Measurements from ENCODE around the gene PPM1F. TPM values are rescaled to one million over a fixed set of nuclear protein-coding genes. Genes with fewer than 3 reads are reported as not detected.

PPM1F gene
- polyA plus RNA-seq, 1 donor from 2014 or later = 28.3 TPM

DNA sequence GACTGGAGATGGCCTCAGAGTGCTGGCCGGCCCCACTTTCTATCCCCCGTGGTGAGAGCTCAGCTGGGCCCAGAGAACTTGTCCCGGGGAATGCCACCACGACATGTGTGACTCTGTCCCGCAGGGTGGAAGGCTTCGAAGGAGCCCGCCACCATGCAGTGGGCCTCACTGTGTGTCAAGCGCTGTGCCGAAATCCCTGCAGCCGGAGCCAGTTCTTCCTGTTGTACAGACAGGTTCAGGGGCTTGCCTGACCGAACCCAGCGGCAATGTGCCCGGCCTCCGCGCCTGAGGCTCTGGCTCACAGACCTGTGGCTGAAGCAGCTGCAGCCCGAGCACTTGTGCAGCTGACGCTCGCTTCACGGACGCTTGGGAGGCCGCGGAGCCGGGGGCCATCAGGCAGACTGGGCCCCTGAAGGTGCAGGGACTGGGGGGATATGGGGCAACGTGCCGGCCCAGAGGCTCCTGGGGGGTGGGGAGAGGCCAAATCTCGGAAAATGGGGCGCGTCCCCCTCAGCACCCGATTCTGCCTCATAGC is 650 bp downstream of the PPM1F start:
- peak overlapping the region; percentile 87 for H3K9ac ChIP-seq (ENCODE audit: low read length)
- H3K27ac ChIP-seq (ENCODE audit: low read length) = peak overlapping the region; percentile 15
- H4K20me1 ChIP-seq (ENCODE audit: insufficient read depth) = no peaks in the 10 kb centered on the region
- TF ChIP-seq RAD21 (conservative IDR thresholded peaks at IDR 0.05) = no peak
- no peak for TF ChIP-seq MXI1 (conservative IDR thresholded peaks at IDR 0.05; ENCODE audit: poor library complexity, severe bottlenecking)
- no peak for TF ChIP-seq EP300 (conservative IDR thresholded peaks at IDR 0.05; ENCODE audit: poor library complexity, severe bottlenecking)
- no peaks in the 10 kb centered on the region for H3K27me3 ChIP-seq (ENCODE audit: insufficient read depth, low read depth, low read length)
- H2AFZ ChIP-seq (ENCODE audit: low read depth, low read length) = peak overlapping the region; percentile 52
- H3K79me2 ChIP-seq (replicated peaks; ENCODE audit: insufficient read depth, low read length) = no peaks in the 10 kb centered on the region
- H3K9me2 ChIP-seq (ENCODE audit: insufficient read depth, low read length) = no peaks in the 10 kb centered on the region
- no peaks in the 10 kb centered on the region for H3K36me3 ChIP-seq (ENCODE audit: insufficient read depth, low read length)
- no peaks in the 10 kb centered on the region for H3K9me3 ChIP-seq (ENCODE audit: low read length)
- peak overlapping the region; percentile 89 for H3K4me3 ChIP-seq (ENCODE audit: low read length)
- no peaks in the 10 kb centered on the region for H3F3A ChIP-seq (ENCODE audit: insufficient read depth, low read length, poor library complexity, severe bottlenecking)
- H3K4me2 ChIP-seq (ENCODE audit: low read length) = peak overlapping the region; percentile 52

DNA sequence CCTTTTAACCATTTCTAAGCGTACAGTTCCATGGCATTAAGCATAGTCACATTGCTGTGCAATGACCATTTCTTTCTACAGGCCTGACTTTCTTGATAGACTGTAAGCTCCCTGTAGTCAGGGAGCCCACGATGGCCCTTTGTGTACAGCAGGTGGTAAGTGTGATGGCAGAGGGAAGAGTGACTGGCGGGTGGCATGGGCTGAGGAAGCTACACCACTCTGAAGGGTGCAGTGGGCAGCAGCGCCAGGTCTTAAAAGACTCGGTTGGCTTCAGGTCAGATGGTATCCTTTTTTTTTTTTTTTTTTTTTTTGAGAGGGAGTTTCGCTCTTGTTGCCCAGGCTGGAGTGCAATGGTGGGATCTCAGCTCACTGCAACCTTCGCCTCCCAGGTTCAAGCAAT is 1.6 kb downstream of the PPM1F start:
- Histone ChIP-seq H2AFZ (ENCODE audit: low read depth, low read length) (no peak overlapping the region), H3K4me2 (ENCODE audit: low read length) (no peak overlapping the region), H3K79me2 (replicated peaks; ENCODE audit: insufficient read depth, low read length) (no peaks in the 10 kb centered on the region), H3K36me3 (ENCODE audit: insufficient read depth, low read length) (no peaks in the 10 kb centered on the region), H3K27me3 (ENCODE audit: insufficient read depth, low read depth, low read length) (no peaks in the 10 kb centered on the region), H4K20me1 (ENCODE audit: insufficient read depth) (no peaks in the 10 kb centered on the region), H3F3A (ENCODE audit: insufficient read depth, low read length, poor library complexity, severe bottlenecking) (no peaks in the 10 kb centered on the region), H3K4me3 (ENCODE audit: low read length) (no peak overlapping the region), H3K9me2 (ENCODE audit: insufficient read depth, low read length) (no peaks in the 10 kb centered on the region), H3K9ac (ENCODE audit: low read length) (no peak overlapping the region), H3K27ac (ENCODE audit: low read length) (no peak overlapping the region), H3K9me3 (ENCODE audit: low read length) (no peaks in the 10 kb centered on the region)
- TF ChIP-seq TAF1 (IDR thresholded peaks at IDR 0.05; ENCODE audit: low read depth) = no peak
- no peak for TF ChIP-seq EP300 (conservative IDR thresholded peaks at IDR 0.05; ENCODE audit: poor library complexity, severe bottlenecking)
- no peak for TF ChIP-seq SMC3 (conservative IDR thresholded peaks at IDR 0.05; ENCODE audit: poor library complexity)
- TF ChIP-seq EZH2 (IDR thresholded peaks at IDR 0.05; ENCODE audit: borderline replicate concordance, insufficient read depth, low read length, poor library complexity, severe bottlenecking) = no peak
- TF ChIP-seq, protein P1, sequence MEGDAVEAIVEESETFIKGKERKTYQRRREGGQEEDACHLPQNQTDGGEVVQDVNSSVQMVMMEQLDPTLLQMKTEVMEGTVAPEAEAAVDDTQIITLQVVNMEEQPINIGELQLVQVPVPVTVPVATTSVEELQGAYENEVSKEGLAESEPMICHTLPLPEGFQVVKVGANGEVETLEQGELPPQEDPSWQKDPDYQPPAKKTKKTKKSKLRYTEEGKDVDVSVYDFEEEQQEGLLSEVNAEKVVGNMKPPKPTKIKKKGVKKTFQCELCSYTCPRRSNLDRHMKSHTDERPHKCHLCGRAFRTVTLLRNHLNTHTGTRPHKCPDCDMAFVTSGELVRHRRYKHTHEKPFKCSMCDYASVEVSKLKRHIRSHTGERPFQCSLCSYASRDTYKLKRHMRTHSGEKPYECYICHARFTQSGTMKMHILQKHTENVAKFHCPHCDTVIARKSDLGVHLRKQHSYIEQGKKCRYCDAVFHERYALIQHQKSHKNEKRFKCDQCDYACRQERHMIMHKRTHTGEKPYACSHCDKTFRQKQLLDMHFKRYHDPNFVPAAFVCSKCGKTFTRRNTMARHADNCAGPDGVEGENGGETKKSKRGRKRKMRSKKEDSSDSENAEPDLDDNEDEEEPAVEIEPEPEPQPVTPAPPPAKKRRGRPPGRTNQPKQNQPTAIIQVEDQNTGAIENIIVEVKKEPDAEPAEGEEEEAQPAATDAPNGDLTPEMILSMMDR (IDR thresholded peaks at IDR 0.05; ENCODE audit: poor library complexity, severe bottlenecking) = no peak
- TF ChIP-seq MXI1 (conservative IDR thresholded peaks at IDR 0.05; ENCODE audit: poor library complexity, severe bottlenecking) = no peak
- TF ChIP-seq POLR2AphosphoS5 (IDR thresholded peaks at IDR 0.05) = no peak
- TF ChIP-seq, protein P2, sequence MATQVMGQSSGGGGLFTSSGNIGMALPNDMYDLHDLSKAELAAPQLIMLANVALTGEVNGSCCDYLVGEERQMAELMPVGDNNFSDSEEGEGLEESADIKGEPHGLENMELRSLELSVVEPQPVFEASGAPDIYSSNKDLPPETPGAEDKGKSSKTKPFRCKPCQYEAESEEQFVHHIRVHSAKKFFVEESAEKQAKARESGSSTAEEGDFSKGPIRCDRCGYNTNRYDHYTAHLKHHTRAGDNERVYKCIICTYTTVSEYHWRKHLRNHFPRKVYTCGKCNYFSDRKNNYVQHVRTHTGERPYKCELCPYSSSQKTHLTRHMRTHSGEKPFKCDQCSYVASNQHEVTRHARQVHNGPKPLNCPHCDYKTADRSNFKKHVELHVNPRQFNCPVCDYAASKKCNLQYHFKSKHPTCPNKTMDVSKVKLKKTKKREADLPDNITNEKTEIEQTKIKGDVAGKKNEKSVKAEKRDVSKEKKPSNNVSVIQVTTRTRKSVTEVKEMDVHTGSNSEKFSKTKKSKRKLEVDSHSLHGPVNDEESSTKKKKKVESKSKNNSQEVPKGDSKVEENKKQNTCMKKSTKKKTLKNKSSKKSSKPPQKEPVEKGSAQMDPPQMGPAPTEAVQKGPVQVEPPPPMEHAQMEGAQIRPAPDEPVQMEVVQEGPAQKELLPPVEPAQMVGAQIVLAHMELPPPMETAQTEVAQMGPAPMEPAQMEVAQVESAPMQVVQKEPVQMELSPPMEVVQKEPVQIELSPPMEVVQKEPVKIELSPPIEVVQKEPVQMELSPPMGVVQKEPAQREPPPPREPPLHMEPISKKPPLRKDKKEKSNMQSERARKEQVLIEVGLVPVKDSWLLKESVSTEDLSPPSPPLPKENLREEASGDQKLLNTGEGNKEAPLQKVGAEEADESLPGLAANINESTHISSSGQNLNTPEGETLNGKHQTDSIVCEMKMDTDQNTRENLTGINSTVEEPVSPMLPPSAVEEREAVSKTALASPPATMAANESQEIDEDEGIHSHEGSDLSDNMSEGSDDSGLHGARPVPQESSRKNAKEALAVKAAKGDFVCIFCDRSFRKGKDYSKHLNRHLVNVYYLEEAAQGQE (IDR thresholded peaks at IDR 0.05; ENCODE audit: borderline replicate concordance) = no peak
- no peak for TF ChIP-seq RAD21 (conservative IDR thresholded peaks at IDR 0.05)

Data from neural cell (in vitro differentiated cells).